GM12875 (cell line): Measurements from ENCODE around the gene BSPRY.
A peak's percentile ranks its signal among the peaks of the same experiment; 100 is the strongest.

Experiments used
- H3K4me3 ChIP-seq: one replicate; pipeline ENCODE4 v1.5.1; 2011; ENCODE audit warnings: low read depth, low read length, control low read depth
- TF ChIP-seq, protein P1 (sequence below): IDR thresholded peaks from 2 replicates; pipeline ENCODE4 v1.5.1; 2011; ENCODE audit warnings: low read depth, mild to moderate bottlenecking, control low read depth, inconsistent platforms, low read length, moderate library complexity, borderline replicate concordance; ENCODE audit not compliant: insufficient read depth

The BSPRY gene

DNA sequence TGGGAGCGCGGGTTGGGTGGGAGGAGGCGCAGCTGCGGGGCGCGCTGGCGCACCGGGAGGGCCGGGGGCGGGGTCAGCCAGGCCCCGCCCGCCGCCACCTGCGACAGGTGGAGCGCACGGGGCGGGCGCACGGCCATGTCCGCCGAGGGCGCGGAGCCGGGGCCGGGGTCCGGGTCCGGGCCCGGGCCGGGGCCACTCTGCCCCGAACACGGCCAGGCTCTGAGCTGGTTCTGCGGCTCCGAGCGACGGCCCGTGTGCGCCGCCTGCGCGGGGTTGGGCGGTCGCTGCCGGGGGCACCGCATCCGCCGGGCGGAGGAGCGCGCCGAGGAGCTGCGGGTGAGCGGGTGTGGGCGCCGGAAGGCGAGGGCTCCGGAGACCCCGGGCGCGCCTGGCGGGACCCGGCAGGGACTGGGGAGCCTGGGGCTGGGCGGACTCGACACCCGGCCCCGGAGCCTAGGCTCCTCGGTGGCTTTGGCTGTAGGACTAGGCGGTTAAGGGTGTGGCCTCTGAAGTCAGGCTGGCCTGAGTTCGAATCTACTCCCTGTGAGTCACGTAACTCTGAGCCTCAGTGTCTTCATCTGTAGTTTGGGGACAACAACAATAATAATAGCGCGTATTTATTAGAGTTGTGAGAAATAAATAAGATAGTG lies at the start of gene BSPRY:
Gene BSPRY, plus strand, starts transcription at position 97 of the 650 bp plus-strand sequence. Its CDS starts 39 bp downstream, at position 136.
- TF ChIP-seq, protein P1, sequence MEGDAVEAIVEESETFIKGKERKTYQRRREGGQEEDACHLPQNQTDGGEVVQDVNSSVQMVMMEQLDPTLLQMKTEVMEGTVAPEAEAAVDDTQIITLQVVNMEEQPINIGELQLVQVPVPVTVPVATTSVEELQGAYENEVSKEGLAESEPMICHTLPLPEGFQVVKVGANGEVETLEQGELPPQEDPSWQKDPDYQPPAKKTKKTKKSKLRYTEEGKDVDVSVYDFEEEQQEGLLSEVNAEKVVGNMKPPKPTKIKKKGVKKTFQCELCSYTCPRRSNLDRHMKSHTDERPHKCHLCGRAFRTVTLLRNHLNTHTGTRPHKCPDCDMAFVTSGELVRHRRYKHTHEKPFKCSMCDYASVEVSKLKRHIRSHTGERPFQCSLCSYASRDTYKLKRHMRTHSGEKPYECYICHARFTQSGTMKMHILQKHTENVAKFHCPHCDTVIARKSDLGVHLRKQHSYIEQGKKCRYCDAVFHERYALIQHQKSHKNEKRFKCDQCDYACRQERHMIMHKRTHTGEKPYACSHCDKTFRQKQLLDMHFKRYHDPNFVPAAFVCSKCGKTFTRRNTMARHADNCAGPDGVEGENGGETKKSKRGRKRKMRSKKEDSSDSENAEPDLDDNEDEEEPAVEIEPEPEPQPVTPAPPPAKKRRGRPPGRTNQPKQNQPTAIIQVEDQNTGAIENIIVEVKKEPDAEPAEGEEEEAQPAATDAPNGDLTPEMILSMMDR = no peak
- peak within 1 kb of the TSS; percentile 65 for H3K4me3 ChIP-seq

DNA sequence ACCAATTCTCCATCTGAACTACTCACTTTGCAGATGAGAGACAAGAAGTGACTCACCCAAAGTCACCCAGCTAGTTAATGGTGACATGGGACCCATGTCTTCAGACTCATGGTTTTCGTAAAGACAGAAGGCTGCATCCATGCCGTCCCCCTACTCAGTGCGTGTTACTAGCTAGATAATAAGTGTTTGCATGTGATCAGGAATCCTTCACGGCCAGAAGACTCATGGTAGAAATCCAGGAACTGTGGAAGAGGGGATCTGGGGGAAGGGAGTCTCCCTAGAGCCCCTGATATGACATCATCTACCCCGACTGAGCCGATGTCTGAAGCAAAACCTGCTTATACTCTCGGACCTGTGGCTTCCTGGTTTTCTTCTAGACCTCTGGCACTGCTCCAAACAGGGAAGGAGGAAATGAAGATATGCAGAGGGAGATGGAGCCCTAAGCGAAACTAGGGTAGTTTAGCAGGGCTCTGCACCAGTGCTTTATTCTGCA lies 49.5 kb upstream of the BSPRY start:
- TF ChIP-seq, protein P1 = no peak
- no peak overlapping the region for H3K4me3 ChIP-seq

DNA sequence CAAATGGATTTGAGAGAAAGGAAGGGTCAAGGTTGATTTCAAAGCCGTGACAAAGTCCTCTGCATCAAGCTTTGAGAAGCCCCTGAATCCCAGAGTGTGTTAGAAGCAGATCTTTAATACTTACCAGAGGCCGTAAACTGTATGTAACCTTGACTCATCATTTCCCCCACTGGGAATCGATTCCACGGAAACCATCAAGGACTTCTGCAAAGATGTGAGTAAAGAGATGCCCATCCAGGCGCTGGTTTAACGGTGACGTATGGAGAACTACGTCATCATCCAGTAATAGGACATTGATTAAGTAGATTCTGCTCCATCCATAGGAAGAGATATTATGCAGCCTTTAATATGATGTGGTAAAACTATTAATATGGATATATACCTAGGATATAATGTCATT lies 47.8 kb upstream of the BSPRY start:
- TF ChIP-seq, protein P1 = no peak
- H3K4me3 ChIP-seq = no peak overlapping the region

DNA sequence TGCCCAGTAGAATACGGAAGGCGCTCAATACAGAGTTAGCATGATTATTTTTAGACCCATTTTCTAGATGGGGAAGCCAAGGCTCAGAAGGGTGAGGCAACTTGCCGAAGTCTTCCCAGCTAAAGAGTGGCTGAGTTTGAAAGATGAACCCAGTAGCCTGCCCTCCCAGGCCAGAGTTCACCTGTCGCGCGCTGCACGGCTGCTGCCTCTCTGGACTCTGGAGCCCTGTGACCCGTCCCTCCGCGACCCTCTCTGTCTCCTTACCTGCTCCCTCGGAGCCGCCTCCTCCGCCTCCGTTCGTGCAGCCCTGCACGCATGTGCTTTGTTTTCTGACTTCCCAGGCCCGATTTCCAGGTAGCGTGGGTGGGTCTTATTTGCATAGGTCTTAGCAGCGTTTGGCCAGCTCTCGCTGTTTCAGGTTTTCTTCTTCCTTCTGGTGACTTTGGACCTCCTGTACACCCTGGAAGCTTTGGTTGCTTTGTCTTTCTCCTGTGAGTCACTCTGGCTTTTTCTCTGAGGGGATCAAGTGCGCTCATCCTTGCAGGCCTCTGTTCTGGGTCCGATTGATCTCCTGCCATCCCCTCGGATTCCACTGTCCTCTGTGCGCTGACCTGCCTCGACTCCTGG lies 46.4 kb upstream of the BSPRY start, which contains the start of gene RNF183:
Gene RNF183, minus strand, starts transcription at position 585 of the 627 bp plus-strand sequence. CDS start 5,192 bp downstream, outside the sequence.
- H3K4me3 ChIP-seq = no peak within 1 kb of the TSS
- TF ChIP-seq, protein P1 = no peak

DNA sequence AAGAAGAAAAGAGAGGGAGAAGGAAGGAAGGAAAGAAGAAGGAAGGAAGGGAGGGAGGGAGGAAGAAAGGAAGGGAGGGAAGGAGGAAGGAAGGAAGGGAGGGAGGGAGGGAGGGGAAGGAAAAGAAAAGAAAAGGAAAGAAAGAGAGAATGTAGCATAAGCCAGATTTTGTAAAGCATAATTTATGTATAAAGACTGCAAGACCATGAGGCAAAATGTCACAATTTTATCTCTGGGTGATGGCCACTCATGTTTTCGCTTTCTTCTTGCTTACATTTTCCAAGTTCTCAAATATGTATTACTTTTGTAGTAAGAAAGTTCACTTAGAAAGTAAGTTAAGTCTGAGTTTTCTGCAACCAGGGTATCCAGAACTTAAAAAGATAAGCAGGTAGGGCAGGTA lies 42.8 kb upstream of the BSPRY start:
- TF ChIP-seq, protein P1 = no peak
- H3K4me3 ChIP-seq = no peak overlapping the region

DNA sequence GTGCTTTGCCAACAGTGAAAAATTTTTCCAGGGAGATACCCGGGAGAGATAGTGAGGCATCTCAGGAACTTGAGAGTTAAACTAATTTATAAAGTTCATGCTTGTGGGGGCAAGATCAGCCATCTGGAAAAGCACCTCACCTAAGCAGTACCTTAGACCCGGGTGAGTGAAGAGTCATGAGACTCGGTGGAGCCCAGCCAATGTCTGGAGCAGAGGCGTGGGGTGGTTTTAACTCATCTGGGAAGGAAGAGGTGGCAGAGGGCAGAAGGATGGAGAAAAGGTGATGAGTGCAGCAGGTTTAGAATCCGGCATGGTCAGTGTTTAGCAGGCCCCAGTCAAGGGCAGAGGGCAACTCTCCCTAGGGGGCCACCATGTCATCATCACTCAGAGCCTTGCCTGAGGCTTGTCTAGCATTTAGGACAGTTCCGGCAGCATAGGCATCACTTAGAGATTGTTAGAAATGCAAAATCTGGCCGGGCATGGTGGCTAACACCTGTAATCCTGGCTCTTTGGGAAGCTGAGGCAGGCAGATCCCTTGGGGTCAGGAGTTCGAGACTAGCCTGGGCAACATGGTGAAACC lies 41.9 kb upstream of the BSPRY start:
- TF ChIP-seq, protein P1 = no peak
- H3K4me3 ChIP-seq = no peak overlapping the region
